Activated CD8-positive, alpha-beta memory T cell treated with anti-CD3 and anti-CD28 coated beads, Interleukin-2, amount 10 ng/mL, durations not matched to agents 7 days and 5 days (primary cell): ENCODE results near the gene OR6S1. TPM values are rescaled to one million over a fixed set of nuclear protein-coding genes. Genes with fewer than 3 reads are reported as not detected.
A peak's percentile ranks its signal among the peaks of the same experiment; 100 is the strongest.

Experiments
- ATAC-seq: fragments of 150-1000 bp; cut with Tn5 transposase; one replicate; pipeline ENCODE4 v1.10.0; 2021; ENCODE audit warnings: moderate library complexity
- CTCF ChIA-PET: fragments of 350-600 bp; sonication (Branson Sonifier 250); formaldehyde crosslinking; loops from one replicate; lab custom pipeline; 2021; ENCODE audit warnings: antibody characterized with exemption; lab: Charles Lee
- DNase-seq: peaks from one replicate; pipeline ENCODE4 v3.0.0-alpha.2; 2020
- H3K27ac Mint-ChIP-seq: one replicate; pipeline ENCODE4 v1.8.0; 2021; ENCODE audit warnings: mild to moderate bottlenecking, mixed read lengths
- H3K27me3 Mint-ChIP-seq: one replicate; pipeline ENCODE4 v1.8.0; 2021; ENCODE audit warnings: mixed read lengths
- H3K36me3 Mint-ChIP-seq: one replicate; pipeline ENCODE4 v1.8.0; 2021; ENCODE audit warnings: mild to moderate bottlenecking, mixed read lengths
- H3K4me1 Mint-ChIP-seq: one replicate; pipeline ENCODE4 v1.8.0; 2021; ENCODE audit warnings: mixed read lengths
- H3K4me3 Mint-ChIP-seq: one replicate; pipeline ENCODE4 v1.8.0; 2021; ENCODE audit warnings: mild to moderate bottlenecking, moderate library complexity, mixed read lengths
- H3K9me3 Mint-ChIP-seq: one replicate; pipeline ENCODE4 v1.8.0; 2022; ENCODE audit warnings: low read depth, mixed read lengths
- total RNA-seq, 2 experiments: library from RNA; stranded (reverse); gene quantifications; one replicate each; pipeline ENCODE4 v1.2.3, GENCODE V29; 2021

The OR6S1 gene, protein sequence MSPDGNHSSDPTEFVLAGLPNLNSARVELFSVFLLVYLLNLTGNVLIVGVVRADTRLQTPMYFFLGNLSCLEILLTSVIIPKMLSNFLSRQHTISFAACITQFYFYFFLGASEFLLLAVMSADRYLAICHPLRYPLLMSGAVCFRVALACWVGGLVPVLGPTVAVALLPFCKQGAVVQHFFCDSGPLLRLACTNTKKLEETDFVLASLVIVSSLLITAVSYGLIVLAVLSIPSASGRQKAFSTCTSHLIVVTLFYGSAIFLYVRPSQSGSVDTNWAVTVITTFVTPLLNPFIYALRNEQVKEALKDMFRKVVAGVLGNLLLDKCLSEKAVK
- total RNA-seq, result not detected

DNA sequence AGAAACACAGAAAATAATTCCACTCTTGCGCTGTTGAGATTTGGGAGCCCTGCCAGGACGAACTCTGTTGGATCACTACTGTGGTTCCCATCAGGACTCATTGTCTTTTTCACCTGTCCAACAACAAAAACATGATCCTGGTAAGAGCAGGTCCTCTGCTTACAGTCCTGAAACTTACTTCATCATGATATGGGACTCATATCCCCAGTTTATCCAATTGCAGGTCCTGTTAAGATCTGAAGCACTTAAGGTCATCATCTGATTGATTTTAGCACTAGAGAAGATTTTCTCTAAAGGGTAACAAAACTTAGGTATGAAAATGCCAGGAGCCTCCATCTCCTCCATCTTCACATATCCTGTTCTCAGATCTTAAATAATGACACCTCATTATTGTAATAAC lies at the start of gene OR6S1:
TSS of gene OR6S1 (minus strand) at position 101 of the 400 bp plus-strand sequence. CDS start at position 101, 0 bp downstream.
- ATAC-seq (no peak), DNase-seq (no peak)
- peaks cover 56% of the 10 kb centered on the region for H3K27me3 Mint-ChIP-seq
- no peaks in the 10 kb centered on the region for H3K4me1 Mint-ChIP-seq
- no peak within 1 kb of the TSS for H3K4me3 Mint-ChIP-seq
- H3K27ac Mint-ChIP-seq, result no peak within 1 kb of the TSS
- no peaks in the 10 kb centered on the region for H3K9me3 Mint-ChIP-seq
- CTCF ChIA-PET, result no interaction called here
- no peaks in the 10 kb centered on the region for H3K36me3 Mint-ChIP-seq

DNA sequence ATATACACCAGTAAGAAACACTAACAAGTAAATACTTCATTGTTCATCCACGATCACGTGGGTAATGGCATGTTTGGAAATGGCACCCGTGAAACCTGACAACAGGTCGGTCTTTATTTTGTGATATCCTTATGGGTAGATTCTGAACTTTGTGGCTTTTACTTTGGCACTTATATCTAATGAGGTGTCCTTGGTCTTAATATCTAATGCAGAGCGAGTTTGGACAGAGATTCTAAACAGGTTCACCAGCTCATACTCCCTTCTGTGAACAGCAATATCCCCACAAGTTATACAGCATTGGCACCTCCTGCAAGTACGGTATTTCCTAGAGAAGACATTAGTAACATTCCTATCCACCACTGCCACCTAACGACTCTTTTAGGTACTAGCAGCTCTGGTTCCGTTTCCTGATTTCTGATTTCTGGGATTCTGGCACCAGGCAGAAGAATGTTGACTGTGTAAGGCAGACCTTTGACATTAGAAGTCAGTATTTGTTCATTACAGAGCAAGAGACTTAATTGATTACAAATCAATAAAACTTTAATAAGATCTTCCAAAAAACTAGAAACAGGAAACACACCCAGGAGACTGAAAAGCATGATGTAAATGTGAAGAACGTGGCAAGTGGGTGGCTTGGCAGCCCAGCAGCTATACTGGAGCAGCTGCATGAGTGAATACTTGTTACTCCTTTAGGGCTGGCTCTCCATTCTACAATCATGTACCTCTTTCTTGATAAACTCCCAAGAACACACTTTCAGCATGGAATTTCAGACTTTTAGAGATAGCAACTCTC lies 49.6 kb upstream of the OR6S1 start:
- peak; percentile 81 for ATAC-seq
- no peaks in the 10 kb centered on the region for H3K36me3 Mint-ChIP-seq
- peak overlapping the region; percentile 69 for H3K27ac Mint-ChIP-seq
- H3K4me3 Mint-ChIP-seq, result no peak overlapping the region
- peak; percentile 57 for DNase-seq
- no peaks in the 10 kb centered on the region for H3K9me3 Mint-ChIP-seq
- H3K27me3 Mint-ChIP-seq, result no peaks in the 10 kb centered on the region
- peaks cover 32% of the 10 kb centered on the region for H3K4me1 Mint-ChIP-seq
- CTCF ChIA-PET, result interaction anchor here (0.7 to 9.9 kb wide), 26 partner anchors 7 to 364 kb away, joined by 3 to 163 read pairs (median 6); partner anchors contain the start of genes RNASE4 and RNASE6

DNA sequence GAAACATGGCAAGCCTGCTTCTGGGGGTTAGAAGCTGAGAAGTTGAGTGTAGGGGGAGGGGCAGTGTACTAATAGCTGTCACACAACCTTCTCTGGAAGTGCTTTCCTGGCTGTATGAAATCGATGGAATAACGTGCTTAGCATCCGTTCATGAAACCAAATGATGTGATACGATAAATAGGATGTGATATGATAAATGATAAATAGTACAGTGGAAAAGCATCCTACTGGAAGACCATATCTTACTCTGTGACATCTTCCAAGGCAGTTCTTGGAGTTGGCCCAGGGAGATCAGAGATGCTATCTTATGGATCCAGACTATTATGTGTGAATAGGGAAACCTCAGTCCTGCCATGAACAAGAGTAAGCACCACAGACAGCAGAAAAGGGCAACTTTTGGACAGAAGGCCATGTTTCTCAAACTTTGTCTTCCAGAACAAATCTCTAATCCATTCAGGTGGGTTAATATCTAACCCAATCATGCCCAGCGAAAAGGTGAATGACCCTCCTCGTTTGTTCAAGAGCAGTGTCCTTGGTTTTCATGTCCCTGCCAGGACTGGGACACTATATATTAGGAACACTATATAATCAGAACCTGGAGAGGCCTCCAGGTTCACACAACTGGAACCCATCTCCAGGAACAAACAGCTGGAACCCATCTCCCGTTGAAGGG lies 46.8 kb upstream of the OR6S1 start, which contains the start of gene ANG:
TSS of gene ANG (plus strand) at position 598 of the 673 bp plus-strand sequence. CDS start 4,801 bp downstream, outside the sequence.
- CTCF ChIA-PET, result interaction anchor here (0.9 to 9.9 kb wide), 4 partner anchors 28 to 362 kb away, joined by 3 to 163 read pairs (median 8); no protein-coding TSS in a partner anchor
- peaks cover 38% of the 10 kb centered on the region for H3K4me1 Mint-ChIP-seq
- H3K27me3 Mint-ChIP-seq, result no peaks in the 10 kb centered on the region
- H3K27ac Mint-ChIP-seq, result no peak within 1 kb of the TSS
- H3K9me3 Mint-ChIP-seq, result no peaks in the 10 kb centered on the region
- no peaks in the 10 kb centered on the region for H3K36me3 Mint-ChIP-seq
- DNase-seq (no peak), ATAC-seq (no peak)
- no peak within 1 kb of the TSS for H3K4me3 Mint-ChIP-seq

DNA sequence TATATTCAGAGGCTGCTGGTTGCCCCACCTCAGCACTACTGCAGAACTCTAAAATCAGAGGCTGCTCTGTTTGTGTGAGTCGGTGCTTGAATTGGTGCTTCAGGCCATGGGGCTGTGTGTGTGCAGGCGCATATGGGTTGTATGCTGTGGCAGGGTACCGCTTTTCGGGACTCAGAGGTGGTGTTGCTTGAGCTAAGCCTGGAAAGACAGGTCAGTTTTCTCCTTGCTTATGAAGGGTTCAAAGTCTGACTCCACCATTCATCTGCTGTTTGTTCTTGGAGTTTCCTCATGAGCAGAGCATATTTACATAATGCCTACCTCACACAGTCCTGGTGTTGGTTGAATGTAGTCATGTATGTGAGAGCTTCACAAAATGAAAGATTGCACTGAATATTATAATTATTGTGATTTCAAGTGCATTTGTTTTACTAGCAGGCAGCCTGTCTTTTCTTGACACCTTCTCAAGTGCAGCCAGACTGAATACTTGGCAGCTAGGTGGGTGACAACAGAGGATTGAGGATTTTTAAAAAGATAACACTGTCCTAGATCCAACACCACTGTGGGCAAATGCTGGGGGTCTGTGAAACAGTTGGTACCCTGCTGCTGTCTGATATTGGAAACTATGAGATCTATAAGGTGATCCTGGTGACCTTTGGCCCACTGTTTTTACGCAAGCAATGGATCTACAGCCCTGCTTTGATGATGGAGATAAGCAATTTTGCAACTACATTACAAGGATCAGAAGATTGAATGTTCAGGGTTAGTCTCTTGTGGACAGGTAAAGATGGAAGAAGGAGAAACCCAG lies 46.1 kb upstream of the OR6S1 start:
- Mint-ChIP-seq H3K27ac (no peak overlapping the region), H3K36me3 (no peaks in the 10 kb centered on the region), H3K9me3 (no peaks in the 10 kb centered on the region), H3K4me3 (no peak overlapping the region), H3K4me1 (peaks cover 33% of the 10 kb centered on the region), H3K27me3 (no peaks in the 10 kb centered on the region)
- CTCF ChIA-PET, result interaction anchor here (0.9 to 9.9 kb wide), 2 partner anchors 27 to 35 kb away, joined by 3 to 163 read pairs; no protein-coding TSS in a partner anchor
- ATAC-seq, result no peak
- no peak for DNase-seq

DNA sequence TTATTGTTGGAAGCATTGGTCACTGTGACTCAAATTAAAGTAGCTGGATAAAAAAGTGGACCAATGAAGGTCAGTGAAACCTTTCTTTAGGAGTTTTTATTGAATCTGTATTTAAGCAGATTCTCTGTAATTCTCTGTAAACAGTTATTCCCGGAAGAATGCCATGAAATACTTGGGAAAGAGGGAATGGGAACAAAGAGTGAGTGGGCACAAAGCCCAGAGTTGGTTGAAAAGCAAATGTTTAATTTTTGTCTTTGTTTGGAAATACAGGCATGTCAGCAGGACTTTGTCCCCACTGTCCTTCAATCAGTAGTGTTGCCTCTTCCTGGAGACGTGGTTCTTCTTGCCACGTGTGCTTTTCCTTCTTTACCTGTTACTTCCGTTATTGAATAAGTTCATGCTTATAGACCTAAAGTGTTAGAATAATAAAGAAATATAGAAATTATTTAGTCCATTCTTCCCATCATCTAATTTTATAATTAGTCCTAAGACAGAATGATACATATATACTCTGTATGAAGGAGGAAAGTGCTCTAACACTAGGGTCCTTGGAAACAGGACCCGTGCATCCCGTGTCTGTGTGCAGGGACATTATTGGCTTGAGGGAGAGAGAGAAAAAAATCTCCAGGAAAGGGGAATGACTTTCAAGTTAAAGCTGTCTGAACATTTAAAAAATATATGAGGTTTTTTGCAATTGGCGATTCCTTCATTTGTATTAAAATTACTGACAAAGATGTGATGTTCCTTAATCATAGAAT lies 45.1 kb upstream of the OR6S1 start:
- Mint-ChIP-seq H3K9me3 (no peaks in the 10 kb centered on the region), H3K36me3 (no peaks in the 10 kb centered on the region), H3K27me3 (no peaks in the 10 kb centered on the region), H3K4me1 (peaks cover 24% of the 10 kb centered on the region), H3K4me3 (no peak overlapping the region), H3K27ac (no peak overlapping the region)
- ATAC-seq (no peak), DNase-seq (no peak)
- CTCF ChIA-PET, result interaction anchor here (0.9 to 9.9 kb wide), 4 partner anchors 26 to 169 kb away, joined by 3 to 163 read pairs (median 4); no protein-coding TSS in a partner anchor

DNA sequence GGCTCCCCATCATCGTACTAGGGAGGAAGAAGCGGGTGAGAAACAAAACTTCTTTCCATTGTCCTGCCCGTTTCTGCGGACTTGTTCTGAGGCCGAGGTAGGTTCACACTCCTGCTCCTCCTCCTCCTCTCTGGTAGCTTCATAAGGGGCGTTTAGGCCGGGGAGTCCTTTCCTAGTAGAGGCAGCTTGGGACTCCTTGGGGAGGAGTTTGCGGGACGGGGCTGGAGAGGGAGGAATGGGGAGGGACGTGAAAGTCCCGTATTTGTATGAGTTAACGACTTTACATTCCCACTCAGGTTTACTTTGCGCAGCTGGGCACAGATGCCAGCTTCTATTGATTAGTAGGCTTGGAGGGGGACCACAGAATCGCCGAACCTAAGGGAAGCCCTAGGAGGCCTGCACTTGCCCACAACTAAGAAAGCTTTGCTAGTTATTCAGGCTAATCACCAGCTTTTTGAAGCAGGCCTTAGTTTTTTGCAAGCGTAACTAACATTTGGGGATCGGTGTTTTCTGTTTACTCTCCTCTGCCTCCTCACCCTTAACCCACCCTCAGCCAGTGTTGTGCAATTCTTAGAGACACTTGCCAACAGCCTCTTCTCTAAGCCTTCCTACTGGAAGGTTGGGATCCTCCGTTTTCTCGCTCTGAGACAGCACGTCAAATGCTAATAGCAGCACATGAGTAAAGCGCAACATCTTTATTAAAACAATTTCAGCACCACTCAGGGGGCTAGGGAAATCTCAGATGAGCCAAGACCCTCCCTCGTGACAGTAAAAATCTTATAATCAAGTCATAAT lies 43.4 kb upstream of the OR6S1 start:
- no peaks in the 10 kb centered on the region for H3K9me3 Mint-ChIP-seq
- peaks cover 15% of the 10 kb centered on the region for H3K4me1 Mint-ChIP-seq
- DNase-seq (no peak), ATAC-seq (no peak)
- H3K36me3 Mint-ChIP-seq, result no peaks in the 10 kb centered on the region
- no peak overlapping the region for H3K4me3 Mint-ChIP-seq
- H3K27me3 Mint-ChIP-seq, result no peaks in the 10 kb centered on the region
- CTCF ChIA-PET, result interaction anchor here (0.8 to 6.5 kb wide), 9 partner anchors 8 to 342 kb away, joined by 4 to 102 read pairs (median 8); partner anchors contain the start of gene PARP2
- no peak overlapping the region for H3K27ac Mint-ChIP-seq

DNA sequence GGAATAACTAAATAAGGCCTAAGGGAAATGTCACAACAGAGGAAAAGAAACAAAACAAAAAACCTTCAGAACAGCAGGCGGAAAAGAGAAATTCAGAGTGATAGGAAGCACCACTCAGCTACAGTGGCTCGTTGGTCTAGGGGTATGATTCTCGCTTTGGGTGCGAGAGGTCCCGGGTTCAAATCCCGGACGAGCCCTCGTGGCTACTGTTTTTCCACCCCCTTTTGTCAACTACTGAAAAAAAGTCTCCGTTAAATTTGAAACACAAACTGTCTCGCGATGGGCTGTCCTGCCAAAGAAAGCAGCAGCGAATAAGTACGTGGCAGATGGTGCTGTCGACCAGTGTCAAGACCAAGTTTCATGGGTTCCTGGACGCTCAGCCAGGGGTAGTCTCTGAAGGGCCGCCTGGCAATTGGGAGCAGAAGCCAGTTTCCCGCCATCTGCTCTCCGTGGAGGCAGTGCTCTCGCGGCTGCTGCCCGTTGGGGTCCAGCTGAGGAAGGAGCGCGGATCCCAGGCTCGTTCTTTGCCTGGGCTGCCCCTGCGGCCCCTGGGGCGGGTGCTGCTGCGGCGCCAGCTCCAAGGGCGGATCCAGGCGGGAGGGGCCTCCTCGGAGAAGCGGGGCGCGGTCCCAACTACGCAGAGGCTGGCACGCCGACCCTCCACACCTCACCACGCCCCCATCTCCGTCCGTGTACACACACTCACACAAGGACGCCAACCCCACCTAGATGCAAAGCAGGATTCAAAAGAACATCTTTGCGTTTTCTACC lies 42.6 kb upstream of the OR6S1 start, which contains the start of gene RNASE4:
TSS of gene RNASE4 (plus strand) at position 670 of the 771 bp plus-strand sequence. CDS start 14,812 bp downstream, outside the sequence.
- Mint-ChIP-seq H3K4me1 (peaks cover 12% of the 10 kb centered on the region), H3K4me3 (no peak within 1 kb of the TSS), H3K27ac (no peak within 1 kb of the TSS), H3K9me3 (no peaks in the 10 kb centered on the region), H3K27me3 (no peaks in the 10 kb centered on the region), H3K36me3 (no peaks in the 10 kb centered on the region)
- ATAC-seq, result peak; percentile 50
- CTCF ChIA-PET, result interaction anchor here (0.8 to 7.0 kb wide), 13 partner anchors 8 to 341 kb away, joined by 4 to 102 read pairs (median 8); partner anchors contain the start of gene PARP2
- peak; percentile 87 for DNase-seq

DNA sequence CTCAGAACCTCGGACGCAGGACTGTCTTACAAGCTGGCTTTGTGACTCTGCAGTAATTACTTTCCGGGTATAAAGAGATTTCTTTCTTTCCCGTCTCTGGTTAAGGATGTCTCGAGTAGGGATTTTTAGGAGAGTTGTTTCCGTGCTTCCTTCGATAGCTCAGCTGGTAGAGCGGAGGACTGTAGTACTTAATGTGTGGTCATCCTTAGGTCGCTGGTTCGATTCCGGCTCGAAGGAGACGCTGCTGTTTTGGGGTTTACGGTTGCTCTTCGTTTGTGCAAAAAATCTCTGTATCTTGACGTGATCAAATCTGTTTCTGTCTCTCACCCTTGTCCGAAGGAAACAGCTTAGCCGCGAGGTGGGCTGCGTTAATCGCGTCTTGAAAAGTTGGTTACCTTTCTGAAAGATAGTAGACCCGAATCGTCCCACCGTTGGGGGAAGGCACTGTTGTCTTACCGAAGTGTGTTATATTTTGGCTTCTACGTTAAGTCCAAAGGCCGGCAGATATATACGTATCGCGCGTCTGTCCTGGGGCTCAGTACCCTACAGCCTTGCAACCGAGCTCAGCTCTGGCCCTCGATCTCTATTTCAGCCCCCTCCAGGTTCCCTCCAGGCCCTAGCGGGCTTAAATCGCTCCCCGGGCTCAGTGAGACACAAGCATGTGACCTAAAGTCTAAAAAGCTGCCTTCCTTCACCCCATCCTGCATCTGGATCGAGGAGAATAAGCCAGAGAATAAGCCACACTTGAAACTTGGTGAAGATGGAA lies 41.8 kb upstream of the OR6S1 start:
- H3K27ac Mint-ChIP-seq, result no peak overlapping the region
- H3K27me3 Mint-ChIP-seq, result no peaks in the 10 kb centered on the region
- no peak overlapping the region for H3K4me3 Mint-ChIP-seq
- no peaks in the 10 kb centered on the region for H3K36me3 Mint-ChIP-seq
- H3K9me3 Mint-ChIP-seq, result no peaks in the 10 kb centered on the region
- DNase-seq (peak; percentile 88), ATAC-seq (peak; percentile 43)
- peaks cover 12% of the 10 kb centered on the region for H3K4me1 Mint-ChIP-seq
- CTCF ChIA-PET, result interaction anchor here (1.1 to 7.0 kb wide), 12 partner anchors 9 to 355 kb away, joined by 4 to 102 read pairs (median 10); partner anchors contain the start of gene PARP2

DNA sequence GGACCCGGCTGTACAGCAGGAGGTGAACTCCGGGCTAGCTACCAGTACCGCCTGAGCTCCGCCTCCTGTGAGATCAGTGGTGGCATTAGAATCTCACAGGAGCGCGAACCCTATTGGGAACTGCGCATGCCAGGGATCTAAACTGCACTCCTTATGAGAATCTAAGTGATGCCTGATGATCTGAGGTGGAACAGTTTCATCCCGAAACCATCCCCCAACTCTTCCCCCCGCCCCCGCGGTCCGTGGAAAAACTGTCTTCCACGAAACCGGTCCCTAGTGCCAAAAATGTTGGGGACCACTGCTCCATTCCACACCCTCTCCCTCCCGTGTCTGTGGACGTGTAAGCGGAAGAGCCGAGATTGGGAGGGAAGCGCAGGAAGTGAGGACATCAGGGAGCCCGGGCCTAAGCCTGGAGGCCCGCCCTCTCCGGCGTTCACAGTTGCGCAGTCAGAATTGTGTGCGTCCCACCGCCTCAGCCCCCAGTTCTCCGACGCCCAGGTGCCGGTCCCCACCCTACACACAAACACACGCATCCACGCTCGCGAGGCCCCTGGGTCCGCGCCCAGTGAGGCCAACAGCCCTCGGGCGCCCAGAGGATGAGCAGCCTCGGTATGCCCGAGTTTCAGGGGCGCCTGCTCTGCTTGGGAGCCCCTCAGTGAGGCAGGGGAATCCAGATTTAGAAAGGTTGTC lies 41.1 kb upstream of the OR6S1 start:
- Mint-ChIP-seq H3K27me3 (no peaks in the 10 kb centered on the region), H3K36me3 (no peaks in the 10 kb centered on the region), H3K9me3 (no peaks in the 10 kb centered on the region), H3K27ac (no peak overlapping the region), H3K4me1 (peaks cover 12% of the 10 kb centered on the region), H3K4me3 (no peak overlapping the region)
- DNase-seq (peak; percentile 86), ATAC-seq (peak; percentile 63)
- CTCF ChIA-PET, result interaction anchor here (1.1 to 7.4 kb wide), 16 partner anchors 9 to 355 kb away, joined by 3 to 102 read pairs (median 8); partner anchors contain the start of genes CCNB1IP1, PARP2 and PNP
